GM12872 (cell line): ENCODE results near the gene RFX7.

Experiments used
- TF ChIP-seq, protein P1 (sequence below): IDR thresholded peaks from 3 replicates; pipeline ENCODE4 v1.5.1; 2011; ENCODE audit warnings: low read depth, mild to moderate bottlenecking, low read length, moderate library complexity; ENCODE audit not compliant: insufficient read depth

The RFX7 gene

DNA sequence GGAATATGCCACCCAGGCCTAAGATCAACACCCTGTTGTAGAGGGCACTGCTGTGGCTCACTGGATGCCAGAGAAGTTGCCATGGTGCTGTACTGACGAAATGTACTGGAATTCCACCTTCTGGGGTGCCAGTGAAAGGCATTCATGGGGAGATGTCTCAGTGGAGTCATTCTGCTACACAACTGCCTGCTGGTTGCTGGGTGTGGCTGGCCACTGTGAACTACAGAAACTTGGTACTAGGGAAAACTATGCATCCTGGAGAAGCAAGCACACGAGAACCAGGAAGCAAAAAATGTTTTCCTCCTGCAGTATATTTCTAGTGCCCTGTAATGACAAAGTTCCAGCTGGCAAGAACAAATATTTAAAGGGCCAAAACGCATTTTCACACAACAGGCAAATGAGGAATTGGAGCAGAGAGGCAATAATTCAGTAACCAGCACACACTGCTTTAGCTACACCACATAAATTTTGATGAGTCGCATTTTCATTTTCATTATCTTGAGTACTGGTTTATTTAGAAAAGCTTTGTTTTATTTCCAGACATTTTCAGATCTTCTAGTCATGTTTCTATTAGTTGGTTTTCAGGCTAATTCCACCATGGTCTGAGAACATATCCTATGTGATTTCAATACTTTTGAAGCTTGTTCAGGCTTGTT is 18.3 kb upstream of the RFX7 start:
- TF ChIP-seq, protein P1, sequence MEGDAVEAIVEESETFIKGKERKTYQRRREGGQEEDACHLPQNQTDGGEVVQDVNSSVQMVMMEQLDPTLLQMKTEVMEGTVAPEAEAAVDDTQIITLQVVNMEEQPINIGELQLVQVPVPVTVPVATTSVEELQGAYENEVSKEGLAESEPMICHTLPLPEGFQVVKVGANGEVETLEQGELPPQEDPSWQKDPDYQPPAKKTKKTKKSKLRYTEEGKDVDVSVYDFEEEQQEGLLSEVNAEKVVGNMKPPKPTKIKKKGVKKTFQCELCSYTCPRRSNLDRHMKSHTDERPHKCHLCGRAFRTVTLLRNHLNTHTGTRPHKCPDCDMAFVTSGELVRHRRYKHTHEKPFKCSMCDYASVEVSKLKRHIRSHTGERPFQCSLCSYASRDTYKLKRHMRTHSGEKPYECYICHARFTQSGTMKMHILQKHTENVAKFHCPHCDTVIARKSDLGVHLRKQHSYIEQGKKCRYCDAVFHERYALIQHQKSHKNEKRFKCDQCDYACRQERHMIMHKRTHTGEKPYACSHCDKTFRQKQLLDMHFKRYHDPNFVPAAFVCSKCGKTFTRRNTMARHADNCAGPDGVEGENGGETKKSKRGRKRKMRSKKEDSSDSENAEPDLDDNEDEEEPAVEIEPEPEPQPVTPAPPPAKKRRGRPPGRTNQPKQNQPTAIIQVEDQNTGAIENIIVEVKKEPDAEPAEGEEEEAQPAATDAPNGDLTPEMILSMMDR = no peak

DNA sequence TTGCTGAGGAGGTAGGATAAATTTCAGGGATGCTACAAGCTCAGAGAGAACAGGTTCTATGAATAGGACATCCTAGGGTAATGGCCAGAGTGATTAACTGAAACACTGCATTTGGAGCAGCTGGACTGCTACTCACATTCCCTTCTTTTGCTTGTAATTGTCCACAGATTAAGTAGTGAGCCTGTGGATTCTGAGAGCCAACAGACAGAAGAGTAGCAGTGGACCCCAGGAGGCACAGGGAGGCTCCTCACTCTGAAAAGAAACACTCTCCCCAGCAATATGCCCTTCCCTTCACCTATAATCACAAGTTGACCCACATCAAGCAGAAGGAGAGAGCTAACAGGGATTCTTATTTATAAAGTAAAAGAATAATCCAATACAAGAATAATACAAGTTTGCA is 10.6 kb upstream of the RFX7 start:
- TF ChIP-seq, protein P1 = no peak

DNA sequence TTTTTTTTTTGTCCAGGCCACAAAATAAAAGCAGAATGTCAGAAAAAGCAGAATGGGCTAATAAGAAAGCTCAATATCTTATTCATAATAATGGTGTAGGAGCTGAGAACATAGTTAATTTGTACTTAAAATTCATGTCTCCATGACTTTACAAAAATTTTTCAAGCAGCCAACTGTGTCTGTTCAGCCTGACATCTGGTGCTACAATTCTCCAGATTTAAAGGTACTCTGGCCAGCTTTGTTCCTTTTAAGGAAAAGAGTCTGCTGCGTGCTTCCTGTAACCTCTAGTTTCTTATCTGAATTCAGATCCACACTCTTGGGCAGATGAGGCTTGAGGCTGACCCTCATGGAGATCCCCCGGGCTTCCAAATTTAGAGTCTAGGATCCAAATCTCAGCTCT is 8.7 kb upstream of the RFX7 start:
- TF ChIP-seq, protein P1 = no peak

DNA sequence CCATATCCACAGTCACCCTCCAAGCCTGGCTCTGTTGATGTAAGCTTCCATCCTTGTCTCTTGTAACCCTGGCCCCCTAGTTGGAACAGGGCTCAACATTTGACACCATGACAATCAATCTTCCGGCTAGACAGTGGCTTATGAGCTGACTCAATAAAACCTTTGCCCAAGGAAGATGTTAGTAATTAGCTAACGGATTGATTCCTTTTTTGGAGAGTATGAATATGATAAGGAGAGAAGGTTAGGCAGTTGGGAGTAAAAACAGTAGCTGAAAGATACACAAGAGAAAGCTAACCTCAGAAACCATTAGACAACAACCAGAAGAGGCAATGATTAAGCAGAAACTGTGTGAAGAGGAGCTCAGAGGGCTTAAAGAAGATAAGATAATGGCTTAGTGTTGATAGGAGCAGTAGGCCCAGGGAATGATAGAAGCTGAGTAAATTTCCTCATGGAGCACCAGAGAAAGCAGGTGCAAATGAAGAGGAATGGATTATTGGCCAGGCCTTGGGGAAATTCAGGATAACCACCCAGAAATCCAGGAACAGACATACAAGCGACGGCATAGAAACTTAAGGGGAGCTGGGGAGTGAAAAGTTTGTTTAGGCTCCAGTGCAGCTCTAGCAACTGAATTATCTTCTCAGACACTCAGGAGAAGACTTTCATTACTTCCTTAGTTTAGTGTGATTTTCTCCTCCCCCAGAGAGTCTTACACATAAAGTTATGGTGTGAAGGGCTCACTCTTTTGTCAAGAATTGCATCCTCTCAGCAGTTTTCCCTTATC is 7.8 kb upstream of the RFX7 start:
- TF ChIP-seq, protein P1 = no peak

DNA sequence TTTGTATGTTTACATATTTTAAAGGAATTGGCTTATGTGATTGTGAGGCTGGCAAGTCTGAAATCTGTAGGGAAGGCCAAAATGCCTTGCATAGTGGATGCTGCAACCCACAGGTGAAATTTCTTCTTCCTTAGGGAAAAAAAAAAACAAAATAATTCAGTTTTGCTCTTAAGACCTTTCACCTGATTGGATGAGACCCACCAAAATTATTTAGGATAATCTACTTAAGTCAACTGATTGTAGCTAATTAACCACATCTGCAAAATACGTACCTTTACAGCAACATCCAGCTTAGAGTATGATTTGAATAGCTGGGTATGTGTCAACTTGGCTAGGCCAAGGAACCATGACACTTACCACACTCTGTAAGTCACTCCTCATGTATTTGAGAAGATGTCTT is 6.9 kb upstream of the RFX7 start:
- TF ChIP-seq, protein P1 = no peak

DNA sequence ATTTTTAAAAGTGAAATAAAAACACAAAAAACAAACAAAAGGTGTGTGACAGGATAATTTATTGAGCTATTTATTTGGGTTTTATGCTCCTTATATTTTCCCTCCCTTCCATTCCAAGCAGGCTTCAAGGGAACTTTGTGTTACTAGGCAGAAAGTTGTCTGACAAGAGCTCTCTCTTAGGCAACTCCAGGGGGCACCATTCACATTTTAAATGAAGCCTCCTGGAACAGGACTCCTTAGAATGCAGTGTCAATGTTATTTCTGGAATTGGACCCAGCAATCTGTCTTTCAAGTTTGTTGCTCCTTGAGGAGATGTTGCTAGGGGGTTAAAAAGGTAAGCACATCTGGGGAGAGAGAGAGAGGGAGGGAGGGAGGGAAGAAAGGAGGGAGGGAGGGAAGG is 5.4 kb upstream of the RFX7 start:
- TF ChIP-seq, protein P1 = peak; percentile 57

- TF ChIP-seq, protein P1 = no peak
These were observed 4.8 kb upstream of the RFX7 start for GRCh38 chr15:56248311-56248992.
